ENCODE results near the gene KIAA0753. TPM values are rescaled to one million over a fixed set of nuclear protein-coding genes. Genes with fewer than 3 reads are reported as not detected.

The KIAA0753 gene
- total and polyA plus RNA-seq, 2 of the 13 experiments (the other 11 are each of a cell fraction or from before 2014, with no cell fraction given), result 5.2 to 9.1 TPM

DNA sequence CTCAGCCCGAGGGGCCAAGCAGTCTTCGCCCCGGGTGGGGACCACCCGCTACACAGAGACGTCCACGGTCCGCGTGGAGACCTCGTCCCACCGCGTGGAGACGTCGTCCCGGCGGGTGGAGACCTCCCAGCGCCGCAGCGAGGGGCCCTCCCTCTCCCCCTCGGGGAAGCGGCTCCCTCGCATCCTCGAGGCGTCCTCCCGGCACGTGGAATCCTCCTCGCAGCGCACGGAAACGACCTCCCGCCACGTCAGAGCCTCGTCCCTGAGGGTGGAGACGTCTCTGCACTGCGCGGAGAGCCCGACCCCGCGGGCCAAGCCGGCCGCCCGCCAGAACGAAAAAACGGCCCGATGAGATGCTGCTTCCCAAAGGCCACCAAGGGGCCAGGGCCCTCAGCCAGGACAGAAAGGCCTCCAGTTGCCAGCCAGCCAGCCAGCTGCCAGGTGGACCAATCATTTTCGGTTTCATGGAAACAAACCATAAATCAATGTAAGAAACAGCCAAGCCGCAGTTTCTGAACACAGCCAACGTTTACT is 11.5 kb upstream of the KIAA0753 start (continued):
- TF ChIP-seq ZBTB10 (CRISPR knock-in tag; IDR thresholded peaks at IDR 0.05; ENCODE audit: borderline replicate concordance) (peak; percentile 88), ZSCAN22 (CRISPR knock-in tag; IDR thresholded peaks at IDR 0.05) (peak; percentile 80; the same call in 1 of the 2 replicates), ZNF414 (CRISPR knock-in tag; IDR thresholded peaks at IDR 0.05) (peak; percentile 99), ATF4 (CRISPR knock-in tag; IDR thresholded peaks at IDR 0.05) (peak in 1 of 2 experiments; percentile 63; a peak in 2 of 4 replicates), UBTF (CRISPR knock-in tag; IDR thresholded peaks at IDR 0.05) (peak; percentile 87), TRAFD1 (CRISPR knock-in tag; IDR thresholded peaks at IDR 0.05; ENCODE audit: borderline replicate concordance) (no peak), RXRB (CRISPR knock-in tag; IDR thresholded peaks at IDR 0.05; ENCODE audit: borderline replicate concordance) (no peak), ZNF512B (CRISPR knock-in tag; IDR thresholded peaks at IDR 0.05; ENCODE audit: borderline replicate concordance) (no peak), ZNF629 (CRISPR knock-in tag; conservative IDR thresholded peaks at IDR 0.05) (0 out of 2 replicates have a peak, but pooled peaks have one; percentile 33), PTBP1 (IDR thresholded peaks at IDR 0.05; ENCODE audit: low read depth, low read length, poor library complexity, severe bottlenecking) (no peak), PPARG (CRISPR knock-in tag; conservative IDR thresholded peaks at IDR 0.05) (0 out of 2 replicates have a peak, but pooled peaks have one; percentile 43), CREM (IDR thresholded peaks at IDR 0.05) (no peak), CREM (CRISPR knock-in tag; IDR thresholded peaks at IDR 0.05) (no peak), ZNF616 (CRISPR knock-in tag; IDR thresholded peaks at IDR 0.05; ENCODE audit: low read depth) (peak; percentile 99)
- TF ChIP-seq, protein P1, sequence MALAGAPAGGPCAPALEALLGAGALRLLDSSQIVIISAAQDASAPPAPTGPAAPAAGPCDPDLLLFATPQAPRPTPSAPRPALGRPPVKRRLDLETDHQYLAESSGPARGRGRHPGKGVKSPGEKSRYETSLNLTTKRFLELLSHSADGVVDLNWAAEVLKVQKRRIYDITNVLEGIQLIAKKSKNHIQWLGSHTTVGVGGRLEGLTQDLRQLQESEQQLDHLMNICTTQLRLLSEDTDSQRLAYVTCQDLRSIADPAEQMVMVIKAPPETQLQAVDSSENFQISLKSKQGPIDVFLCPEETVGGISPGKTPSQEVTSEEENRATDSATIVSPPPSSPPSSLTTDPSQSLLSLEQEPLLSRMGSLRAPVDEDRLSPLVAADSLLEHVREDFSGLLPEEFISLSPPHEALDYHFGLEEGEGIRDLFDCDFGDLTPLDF (CRISPR knock-in tag; IDR thresholded peaks at IDR 0.05), result peak; percentile 19; the same call in 1 of the 2 replicates
